Loucy (cell line): Measurements from ENCODE around the gene TTC39C.

Source experiments
- H2AFZ ChIP-seq: fragments of 200-600 bp; sonication (generic); 2 replicates; pipeline ENCODE4 v1.6.0; 2016; ENCODE audit warnings: antibody characterized with exemption, mild to moderate bottlenecking, low read length, moderate library complexity
- H3F3A ChIP-seq: fragments of 200-600 bp; 2 replicates; pipeline ENCODE4 v1.6.0; 2016; ENCODE audit warnings: antibody characterized with exemption, low read depth, mild to moderate bottlenecking
- H3K27me3 ChIP-seq: fragments of 200-600 bp; sonication (generic); 2 replicates; pipeline ENCODE4 v1.6.1; 2014; ENCODE audit warnings: low read length, mild to moderate bottlenecking; ENCODE audit not compliant: insufficient read depth, poor library complexity, severe bottlenecking
- H3K36me3 ChIP-seq: fragments of 200-600 bp; sonication (generic); 2 replicates; pipeline ENCODE4 v1.6.1; 2016; ENCODE audit warnings: low read length; ENCODE audit not compliant: insufficient read depth
- H3K4me1 ChIP-seq: fragments of 200-600 bp; sonication (generic); 2 replicates; pipeline ENCODE4 v1.5.1; 2014; ENCODE audit warnings: low read length, mild to moderate bottlenecking; ENCODE audit not compliant: insufficient read depth, poor library complexity, severe bottlenecking
- H3K4me2 ChIP-seq: fragments of 200-600 bp; sonication (generic); 2 replicates; pipeline ENCODE4 v1.6.0; 2014; ENCODE audit warnings: antibody characterized with exemption, low read length, low read depth, mild to moderate bottlenecking; ENCODE audit not compliant: poor library complexity, severe bottlenecking
- H3K4me3 ChIP-seq: fragments of 200-600 bp; sonication (generic); 2 replicates; pipeline ENCODE4 v1.5.1; 2014; ENCODE audit warnings: low read length, mild to moderate bottlenecking, mixed read lengths; ENCODE audit not compliant: poor library complexity, severe bottlenecking
- H3K79me2 ChIP-seq: fragments of 200-600 bp; sonication (generic); 2 replicates; pipeline ENCODE4 v1.6.1; 2014; ENCODE audit warnings: low read length; ENCODE audit not compliant: insufficient read depth
- H3K9ac ChIP-seq: fragments of 200-600 bp; sonication (generic); 2 replicates; pipeline ENCODE4 v1.6.0; 2014; ENCODE audit warnings: mild to moderate bottlenecking, low read depth, low read length, moderate library complexity; ENCODE audit not compliant: poor library complexity, severe bottlenecking
- H3K9me2 ChIP-seq: fragments of 200-600 bp; sonication (generic); replicated peaks from 2 replicates; pipeline ENCODE4 v1.6.1; 2016; ENCODE audit warnings: low read depth, low read length, mixed read lengths
- H3K9me3 ChIP-seq: fragments of 200-600 bp; sonication (generic); 2 replicates; pipeline ENCODE4 v1.6.1; 2014; ENCODE audit warnings: mild to moderate bottlenecking, antibody characterized with exemption, low read length, low read depth; ENCODE audit not compliant: insufficient read depth
- H4K20me1 ChIP-seq: fragments of 200-600 bp; sonication (generic); 2 replicates; pipeline ENCODE4 v1.6.0; 2014; ENCODE audit warnings: antibody characterized with exemption, low read length, mild to moderate bottlenecking; ENCODE audit not compliant: insufficient read depth, poor library complexity, severe bottlenecking
- CTCF ChIP-seq: fragments of 200-600 bp; sonication (generic); conservative IDR thresholded peaks from 2 replicates; pipeline ENCODE4 v1.5.1; 2014; ENCODE audit warnings: mild to moderate bottlenecking, antibody characterized with exemption, low read length
- EZH2phosphoT487 ChIP-seq: fragments of 200-600 bp; IDR thresholded peaks from 2 replicates; pipeline ENCODE4 v1.6.1; 2018; ENCODE audit warnings: antibody characterized with exemption, mild to moderate bottlenecking, moderate library complexity, borderline replicate concordance

Gene TTC39C

DNA sequence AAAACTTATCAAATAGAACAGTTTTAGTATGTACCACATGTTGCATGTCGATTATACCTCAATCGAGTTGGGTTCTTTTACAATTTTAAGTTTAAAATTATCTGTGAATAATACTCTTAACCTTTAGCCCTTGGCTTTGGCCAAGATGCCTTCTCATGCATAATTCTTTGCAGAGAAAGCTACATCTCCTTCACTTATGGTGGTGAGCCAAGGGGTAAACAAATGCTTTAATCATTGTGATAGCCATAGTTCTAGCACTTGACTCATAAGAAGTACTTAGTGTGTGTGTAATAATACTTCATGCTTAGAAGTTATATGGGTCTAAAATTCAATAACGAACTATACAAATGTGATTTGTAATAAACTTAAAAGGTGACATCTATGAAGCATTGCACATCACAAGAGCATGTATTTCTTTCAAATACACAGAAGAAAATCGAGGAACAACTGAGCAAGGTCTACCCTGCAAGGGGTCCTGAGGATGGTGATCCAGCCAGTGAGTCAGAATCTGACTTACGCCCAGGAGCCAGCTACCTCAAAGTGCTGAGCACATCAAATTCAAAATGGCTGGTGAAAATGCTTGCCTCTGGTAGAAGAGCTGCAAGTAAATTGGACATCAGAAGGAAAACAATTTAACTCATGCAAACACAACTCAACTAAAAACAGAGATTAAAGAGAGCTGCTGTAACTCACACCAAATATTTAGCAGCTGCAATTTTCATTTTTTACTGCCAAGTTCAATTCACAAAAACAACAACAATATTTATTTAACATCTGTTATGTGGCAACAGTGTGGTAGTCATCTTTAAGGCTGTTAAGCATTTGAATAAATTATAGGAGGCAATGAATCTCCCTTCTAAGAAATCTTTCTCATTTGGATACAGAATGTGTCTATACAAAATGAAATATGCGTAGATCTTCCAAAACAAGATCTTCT is 23.8 kb upstream of the TTC39C start:
- H3K4me1 ChIP-seq = no peaks in the 10 kb centered on the region
- no peaks in the 10 kb centered on the region for H3K9me2 ChIP-seq
- no peaks in the 10 kb centered on the region for H3K9me3 ChIP-seq
- H3K4me2 ChIP-seq = no peak overlapping the region
- no peaks in the 10 kb centered on the region for H3K27me3 ChIP-seq
- H3F3A ChIP-seq = no peaks in the 10 kb centered on the region
- no peaks in the 10 kb centered on the region for H3K36me3 ChIP-seq
- no peak overlapping the region for H2AFZ ChIP-seq
- H3K4me3 ChIP-seq = no peak overlapping the region
- no peaks in the 10 kb centered on the region for H3K79me2 ChIP-seq
- no peaks in the 10 kb centered on the region for H4K20me1 ChIP-seq
- no peak overlapping the region for H3K9ac ChIP-seq
- TF ChIP-seq CTCF (no peak), EZH2phosphoT487 (no peak)

DNA sequence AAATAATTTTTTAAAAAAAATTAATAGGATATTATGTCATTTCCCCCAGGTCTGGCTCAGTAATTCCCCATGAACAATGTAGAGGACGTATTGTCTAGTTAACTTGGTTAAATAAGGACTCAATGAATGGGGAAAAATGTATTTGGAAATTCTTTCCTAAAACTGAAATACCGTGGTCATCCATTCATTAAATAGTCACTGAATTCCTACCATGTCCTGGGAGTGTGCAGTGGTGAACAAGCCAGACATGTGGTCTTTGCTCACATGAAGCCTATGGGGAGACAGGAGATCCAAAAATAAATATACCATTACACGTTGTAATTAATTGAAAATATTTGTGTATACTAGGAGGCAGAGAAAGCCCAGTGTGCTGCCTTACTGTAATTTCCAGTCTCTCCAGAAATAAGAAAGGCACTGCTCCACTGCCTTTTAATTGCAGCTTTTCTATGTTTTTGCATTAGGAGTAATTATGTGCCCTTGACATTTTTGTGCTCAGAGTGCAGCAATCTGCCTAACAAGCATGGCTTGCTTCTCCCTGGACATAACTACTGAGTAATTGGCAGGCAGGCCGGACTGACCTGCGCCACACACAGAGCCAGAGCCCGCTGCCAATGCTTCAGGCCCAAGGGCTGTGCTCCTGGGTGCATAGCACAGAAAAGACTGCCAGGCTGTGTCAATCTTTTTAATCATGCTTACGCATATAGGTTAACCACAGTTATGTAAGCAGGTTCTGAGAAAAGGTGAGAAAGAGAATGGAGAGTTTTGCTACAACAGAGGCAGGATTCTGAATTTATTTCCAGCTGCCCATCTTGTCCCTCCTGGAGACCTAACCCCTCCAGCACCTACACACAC is 22.2 kb upstream of the TTC39C start:
- Histone ChIP-seq H2AFZ (no peak overlapping the region), H3K36me3 (no peaks in the 10 kb centered on the region), H3K9me3 (no peaks in the 10 kb centered on the region), H3K79me2 (no peaks in the 10 kb centered on the region), H3K4me1 (no peaks in the 10 kb centered on the region), H3F3A (no peaks in the 10 kb centered on the region), H4K20me1 (no peaks in the 10 kb centered on the region), H3K27me3 (no peaks in the 10 kb centered on the region), H3K4me3 (no peak overlapping the region), H3K9me2 (no peaks in the 10 kb centered on the region), H3K4me2 (no peak overlapping the region), H3K9ac (no peak overlapping the region)
- no peak for TF ChIP-seq CTCF
- no peak for TF ChIP-seq EZH2phosphoT487

- no peaks in the 10 kb centered on the region for H3K79me2 ChIP-seq
- H2AFZ ChIP-seq = no peak overlapping the region
- no peak overlapping the region for H3K4me2 ChIP-seq
- H3K9me3 ChIP-seq = no peaks in the 10 kb centered on the region
- H3K9ac ChIP-seq = no peak overlapping the region
- no peaks in the 10 kb centered on the region for H3K4me1 ChIP-seq
- TF ChIP-seq EZH2phosphoT487 = no peak
- TF ChIP-seq CTCF = no peak
- no peaks in the 10 kb centered on the region for H3K27me3 ChIP-seq
- no peak overlapping the region for H3K4me3 ChIP-seq
- H4K20me1 ChIP-seq = no peaks in the 10 kb centered on the region
- no peaks in the 10 kb centered on the region for H3K36me3 ChIP-seq
- H3F3A ChIP-seq = no peaks in the 10 kb centered on the region
- H3K9me2 ChIP-seq = no peaks in the 10 kb centered on the region
Measured at GRCh38 chr18:23992941-23993280, 21.6 kb upstream of the TTC39C start.
